HUDEP-2 (cell line): ENCODE measurements around the gene KRTAP12-4.
"Not testable (repeated sequence)": the region's sequence is repeated elsewhere in the genome, so short reads cannot be mapped to it uniquely, and the experiment has no call there.

Source experiments
- DNase-seq, 76 experiments: peaks; one replicate each; lab custom pipeline; 2025; ENCODE audit not compliant: unreplicated experiment in 76 of 76; lab: John Stamatoyannopoulos, UW

KRTAP12-4 gene

GRCh38 chr21:44654576-44655175 is at the start of gene KRTAP12-4:
Gene KRTAP12-4, minus strand, starts transcription at chr21:44654659. Its CDS starts 45 bp downstream, at chr21:44654614.
- no peak for DNase-seq

GRCh38 chr21:44703731-44704635 is 49.5 kb upstream of the KRTAP12-4 start:
- no peak for DNase-seq

- DNase-seq, result no peak
Observed at GRCh38 chr21:44702973-44703730, 48.7 kb upstream of the KRTAP12-4 start.

GRCh38 chr21:44702111-44702972 is 47.9 kb upstream of the KRTAP12-4 start:
- no peak for DNase-seq

GRCh38 chr21:44701541-44701940 is 47.1 kb upstream of the KRTAP12-4 start:
- DNase-seq, result no peak

GRCh38 chr21:44701023-44701400 is 46.6 kb upstream of the KRTAP12-4 start:
- no peak for DNase-seq

- no peak for DNase-seq
Observed at GRCh38 chr21:44700101-44701022, 45.9 kb upstream of the KRTAP12-4 start.

- DNase-seq, result no peak
Observed at GRCh38 chr21:44699502-44700001, 45.1 kb upstream of the KRTAP12-4 start.

- no peak for DNase-seq
Observed at GRCh38 chr21:44697811-44698734, 43.6 kb upstream of the KRTAP12-4 start.

GRCh38 chr21:44697172-44697810 is 42.8 kb upstream of the KRTAP12-4 start, which contains the start of gene KRTAP10-12:
Gene KRTAP10-12, plus strand, starts transcription at chr21:44697172. Its CDS starts 30 bp downstream, at chr21:44697202.
- not testable (repeated sequence) for DNase-seq

GRCh38 chr21:44696572-44696971 is 42.1 kb upstream of the KRTAP12-4 start:
- DNase-seq, result no peak

- DNase-seq, result no peak
Observed at GRCh38 chr21:44695641-44696040, 41.2 kb upstream of the KRTAP12-4 start.

GRCh38 chr21:44695184-44695583 is 40.7 kb upstream of the KRTAP12-4 start:
- no peak for DNase-seq

GRCh38 chr21:44694776-44695175 is 40.3 kb upstream of the KRTAP12-4 start:
- DNase-seq, result no peak

- DNase-seq, result no peak
Observed at GRCh38 chr21:44692798-44693512, 38.5 kb upstream of the KRTAP12-4 start.

GRCh38 chr21:44691686-44692085 is 37.2 kb upstream of the KRTAP12-4 start:
- DNase-seq, result no peak

- not testable (repeated sequence) for DNase-seq
Observed at GRCh38 chr21:44689740-44690139, 35.3 kb upstream of the KRTAP12-4 start.
